HG02798 (cell line): ENCODE results near the gene TMEM213.

ENCODE experiments used
- ATAC-seq: cut with Tn5 transposase; IDR thresholded peaks from one replicate; pipeline ENCODE4 v1.9.1; 2021; ENCODE audit warnings: mild to moderate bottlenecking; ENCODE audit not compliant: unreplicated experiment, poor library complexity

The TMEM213 gene

GRCh38 chr7:138797715-138798320, at the start of gene TMEM213, which contains the start of gene ATP6V0A4:
TMEM213 (plus strand) TSS chr7:138797994; CDS start chr7:138798105, 111 bp downstream.
ATP6V0A4 (minus strand) TSS chr7:138798196; CDS start chr7:138771247, 26,949 bp downstream.
- no peak for ATAC-seq

DNA sequence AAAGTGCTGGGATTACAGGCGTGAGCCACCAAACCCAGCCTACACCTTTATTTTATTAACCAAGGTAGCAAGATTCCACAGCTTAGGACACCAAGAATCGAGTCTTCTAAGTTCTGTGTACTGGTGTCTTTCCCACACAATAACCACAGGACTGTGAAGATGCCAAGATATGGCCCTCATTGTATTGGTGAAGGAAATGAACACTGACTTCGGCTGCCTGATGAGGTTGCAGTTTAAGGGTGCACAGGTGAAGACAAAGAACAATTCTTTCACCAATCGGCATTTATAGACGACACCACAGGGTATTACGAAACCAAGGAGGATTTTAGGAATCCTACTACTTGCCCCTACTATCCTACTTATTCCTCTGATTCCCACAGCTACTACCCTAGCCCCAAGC, 49.1 kb upstream of the TMEM213 start:
- ATAC-seq: no peak

DNA sequence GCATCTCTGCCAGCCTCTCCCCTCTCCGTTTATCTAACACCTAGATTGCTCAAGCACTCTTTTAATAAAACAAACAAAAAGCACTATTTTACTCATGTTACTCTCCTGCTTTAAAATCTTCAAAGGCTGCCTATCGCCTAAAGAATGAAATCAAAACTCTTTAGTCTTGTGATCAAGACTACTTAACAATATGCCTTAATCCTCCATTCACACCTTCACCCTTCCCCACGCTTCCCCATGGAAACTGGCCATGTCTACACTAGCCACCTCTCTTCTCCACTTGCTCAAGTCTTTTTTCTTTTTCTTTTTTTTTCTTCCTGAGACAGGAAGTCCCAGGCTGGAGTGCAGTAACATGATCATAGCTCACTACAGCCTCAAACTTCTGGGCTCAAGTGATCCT, 47.8 kb upstream of the TMEM213 start:
- ATAC-seq: no peak

GRCh38 chr7:138750473-138750872, 47.3 kb upstream of the TMEM213 start:
- no peak for ATAC-seq

- no peak for ATAC-seq
Measured at GRCh38 chr7:138750901-138751464, 46.8 kb upstream of the TMEM213 start.

- ATAC-seq: peak; percentile 72
Measured at GRCh38 chr7:138752518-138753149, 45.2 kb upstream of the TMEM213 start.

DNA sequence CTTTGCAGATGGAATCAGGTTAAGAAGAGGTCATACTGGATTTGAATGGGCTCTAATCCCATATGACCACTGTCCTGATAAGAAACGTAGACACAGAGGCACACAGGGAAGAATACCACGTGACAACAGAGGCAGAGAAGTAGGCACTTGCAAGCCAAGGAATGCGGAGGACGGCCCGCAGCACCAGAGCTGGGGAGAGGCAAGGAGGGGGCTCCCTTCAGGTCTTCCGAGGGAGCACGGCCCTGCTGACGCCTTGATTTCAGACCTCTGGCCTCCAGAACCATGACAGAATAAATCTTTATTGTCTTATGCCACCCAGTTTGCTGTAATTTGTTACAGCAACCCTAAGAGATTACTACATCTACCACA, 44.7 kb upstream of the TMEM213 start:
- no peak for ATAC-seq

DNA sequence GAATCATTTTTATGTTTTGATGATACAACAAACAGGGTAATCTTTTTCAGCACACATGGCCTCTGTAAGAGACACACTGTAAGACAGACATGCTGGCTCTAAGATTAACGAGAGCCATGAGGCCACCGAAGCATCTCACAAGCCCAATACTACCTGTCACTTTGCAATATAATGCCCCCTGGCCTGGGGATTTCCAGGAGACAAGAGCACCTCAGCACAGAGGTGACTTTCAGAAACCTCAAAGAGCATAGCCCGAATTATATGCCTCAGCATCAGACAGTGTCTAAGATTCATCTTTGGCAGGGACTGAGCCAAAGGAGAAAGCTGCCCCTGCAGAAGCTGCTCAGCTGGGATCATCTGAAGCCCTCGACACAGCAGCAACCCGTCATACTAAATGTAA, 44.2 kb upstream of the TMEM213 start:
- no peak for ATAC-seq

DNA sequence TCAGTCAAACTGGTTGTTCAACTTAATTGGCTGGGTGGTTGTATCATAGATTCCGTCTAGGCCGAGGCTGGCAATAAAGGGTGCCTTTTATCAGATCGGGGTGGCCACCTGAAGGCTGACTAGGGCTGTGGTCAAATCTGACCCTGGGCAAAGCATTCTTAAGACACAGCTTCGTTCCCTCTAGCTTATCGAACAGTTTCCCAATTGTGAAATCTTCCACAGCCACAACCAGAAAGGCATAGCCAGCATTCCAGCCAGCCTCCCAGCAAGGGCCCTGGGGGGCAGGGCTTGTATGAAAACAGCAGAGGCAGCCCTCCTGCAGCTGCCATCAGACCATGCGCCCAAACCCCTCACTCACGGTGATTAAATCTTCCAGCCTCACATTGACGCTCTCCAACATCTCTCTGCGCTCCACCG, 42.5 kb upstream of the TMEM213 start:
- no peak for ATAC-seq

DNA sequence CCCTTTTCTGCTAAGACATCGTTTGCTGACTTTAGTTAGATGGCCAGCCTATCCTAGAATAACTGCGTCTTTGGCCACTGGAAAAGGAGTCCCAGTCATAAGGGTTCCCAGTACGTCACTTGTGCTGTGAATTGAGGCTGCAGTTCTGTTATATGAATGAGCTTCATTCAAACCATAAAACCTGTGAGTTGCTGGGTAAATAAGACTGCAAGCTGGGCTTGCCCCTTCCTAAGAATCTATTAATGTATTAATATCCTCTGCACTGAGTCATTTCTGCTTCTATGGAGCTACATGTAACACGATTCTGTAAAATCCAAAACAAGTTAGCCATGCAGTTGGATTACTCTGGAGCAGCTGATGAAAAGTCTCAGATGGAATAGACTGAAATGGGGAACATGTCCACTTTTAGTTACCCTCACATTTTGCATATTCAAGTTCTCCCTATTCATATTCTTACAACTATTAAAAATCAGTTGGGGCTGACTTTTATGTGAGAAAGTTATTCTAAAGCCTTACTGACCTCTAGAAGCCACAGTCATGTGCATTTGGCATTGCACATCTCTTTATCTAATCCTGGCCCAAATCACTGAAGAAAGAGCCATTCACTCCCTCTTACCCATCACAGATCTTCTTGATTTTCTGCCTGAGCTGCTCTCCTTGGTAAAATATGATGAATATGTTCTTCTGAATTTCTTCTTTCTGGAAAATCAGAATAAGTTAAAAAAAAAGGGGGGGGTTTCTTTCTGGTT, 41.8 kb upstream of the TMEM213 start:
- ATAC-seq: no peak

DNA sequence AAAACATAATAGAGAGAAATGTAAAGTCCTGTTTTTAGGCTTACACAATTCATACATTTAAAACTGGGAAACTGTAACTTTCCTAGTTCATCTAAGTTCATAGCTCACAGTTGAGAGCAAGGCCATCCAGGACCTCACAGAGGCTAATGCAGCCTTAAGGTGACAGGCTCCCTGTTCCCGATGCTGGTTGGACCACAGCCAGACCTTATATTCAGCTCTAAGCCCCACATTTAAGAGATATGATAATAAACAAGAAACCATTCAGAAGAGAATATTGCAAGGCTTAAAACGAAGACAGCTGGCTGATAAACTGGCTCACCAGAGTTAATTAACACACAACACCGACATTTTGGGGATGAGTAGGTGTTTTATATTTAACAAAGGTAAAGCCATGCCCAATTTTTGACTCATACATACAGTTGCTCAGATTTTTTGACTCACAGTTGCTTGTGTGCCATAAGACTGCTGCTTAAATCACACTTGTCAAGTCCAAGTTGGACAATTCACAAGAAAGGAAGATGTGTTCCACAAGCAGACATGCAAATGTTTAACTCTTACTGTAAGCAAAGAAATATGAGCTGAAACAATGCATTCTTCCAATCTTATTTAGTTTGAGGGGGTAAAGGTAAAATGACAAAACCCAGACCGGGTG, 41.1 kb upstream of the TMEM213 start:
- ATAC-seq: no peak

GRCh38 chr7:138768241-138768640, 29.6 kb upstream of the TMEM213 start:
- ATAC-seq: no peak

- ATAC-seq: no peak
Measured at GRCh38 chr7:138770904-138771303, 26.9 kb upstream of the TMEM213 start.

- no peak for ATAC-seq
Measured at GRCh38 chr7:138773176-138773575, 24.6 kb upstream of the TMEM213 start.

- ATAC-seq: no peak
Measured at GRCh38 chr7:138773817-138774216, 24.0 kb upstream of the TMEM213 start.

GRCh38 chr7:138776166-138776833, 21.5 kb upstream of the TMEM213 start:
- ATAC-seq: no peak

- ATAC-seq: no peak
Measured at GRCh38 chr7:138781004-138781403, 16.8 kb upstream of the TMEM213 start.

- ATAC-seq: no peak
Measured at GRCh38 chr7:138784692-138785091, 13.1 kb upstream of the TMEM213 start.

DNA sequence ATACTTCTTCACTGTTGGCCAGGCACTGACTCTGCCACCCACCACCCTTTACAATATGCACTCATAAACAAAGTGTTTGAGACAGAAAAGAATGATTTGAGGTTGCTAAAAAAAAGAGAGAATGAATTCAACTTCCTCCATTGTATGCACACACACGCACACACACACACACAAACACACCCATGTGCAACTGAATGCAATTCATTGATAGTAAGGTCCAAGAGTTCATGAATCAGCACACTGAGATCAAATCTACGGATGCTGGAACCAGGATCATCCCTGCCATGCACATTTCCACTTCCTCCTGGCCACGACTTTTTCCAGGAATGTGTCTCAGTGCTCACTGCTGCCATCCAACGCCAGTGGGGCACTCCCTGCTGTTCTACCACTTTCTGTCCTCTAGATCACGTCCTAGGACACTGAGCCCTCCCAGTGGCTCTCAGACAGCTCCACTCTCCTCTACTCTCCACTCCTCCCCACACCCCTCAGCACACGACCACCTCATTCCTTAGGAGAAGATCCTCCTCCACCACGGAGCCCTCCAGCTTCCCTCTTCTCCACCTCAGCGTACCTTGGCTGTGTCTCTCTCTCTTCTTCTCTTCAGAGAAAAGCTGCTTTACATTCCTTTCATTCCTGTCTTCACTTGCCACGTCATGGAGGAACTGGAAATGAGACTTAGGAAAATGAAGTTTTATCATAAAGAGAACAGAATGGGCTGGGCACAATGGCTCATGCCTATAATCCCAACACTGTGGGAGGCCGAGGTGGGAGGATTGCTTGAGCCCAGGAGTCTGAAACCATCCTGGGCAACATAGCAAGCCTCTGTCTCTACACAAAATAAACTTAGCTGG, 12.0 kb upstream of the TMEM213 start:
- ATAC-seq: no peak
